ENCODE data around the gene LRRC42. TPM values are rescaled to one million over a fixed set of nuclear protein-coding genes. Genes with fewer than 3 reads are reported as not detected.

The LRRC42 gene
- total and polyA plus RNA-seq, 9 of the 15 experiments (the other 6 are each of a cell fraction or from before 2014, with no cell fraction given): 17.3 to 51.9 (median 35.5) TPM

DNA sequence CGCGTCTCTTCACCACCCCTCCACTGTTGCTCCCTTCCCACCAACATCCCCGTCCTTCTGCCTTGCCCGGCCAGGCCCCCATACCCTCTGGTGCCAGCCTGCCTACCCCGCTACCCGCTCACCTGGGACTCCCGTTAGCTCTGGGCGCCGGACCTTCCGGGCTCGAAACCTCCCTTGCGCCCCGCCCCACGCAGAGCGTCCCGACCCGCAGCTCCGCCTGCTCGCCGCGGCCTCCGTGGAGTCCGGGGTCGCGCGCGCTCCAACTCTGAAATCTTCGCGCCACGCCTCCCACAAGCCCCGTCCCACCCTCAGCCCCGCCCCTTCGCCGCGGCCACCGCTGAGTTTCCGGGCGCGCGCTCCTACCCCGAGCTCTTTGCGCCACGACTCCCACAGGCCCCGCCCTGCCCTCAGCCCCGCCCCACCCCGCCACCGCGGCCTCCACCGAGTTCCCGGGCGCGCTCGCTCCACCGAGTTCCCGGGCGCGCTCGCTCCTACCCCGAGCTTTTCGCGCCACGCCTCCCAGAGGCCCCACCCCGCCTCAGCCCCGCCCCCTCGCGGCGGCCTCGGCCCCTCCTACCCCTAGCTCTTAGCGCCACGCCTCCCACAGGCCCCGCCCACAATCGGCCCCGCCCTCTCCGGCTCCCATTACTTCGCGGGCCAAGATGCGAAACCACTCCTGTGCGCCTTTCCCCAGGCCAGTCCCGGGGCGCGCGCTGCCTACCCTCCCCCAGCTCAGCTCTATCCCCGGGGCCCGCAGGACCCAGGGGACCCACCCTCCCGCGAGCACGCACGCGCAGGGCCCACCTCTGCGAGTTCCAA is 508 bp upstream of the LRRC42 start, which contains the start of gene IFT25 (continued):
- no peak for TF ChIP-seq FOXK2 (conservative IDR thresholded peaks at IDR 0.05 in 1 of 2, IDR thresholded peaks at IDR 0.05 in 1 of 2; ENCODE audit: low read depth in 2 of 2)
- TF ChIP-seq ZNF695 (CRISPR knock-in tag; IDR thresholded peaks at IDR 0.05): no peak
- TF ChIP-seq ZBED1 (IDR thresholded peaks at IDR 0.05): no peak
- no peak for TF ChIP-seq POLR2AphosphoS2 (IDR thresholded peaks at IDR 0.05; ENCODE audit: low read length)
- no peak for TF ChIP-seq CHD4 (IDR thresholded peaks at IDR 0.05; ENCODE audit: insufficient read depth, insufficient replicate concordance, low read depth, low read length, poor library complexity, severe bottlenecking)
- TF ChIP-seq, protein P1, sequence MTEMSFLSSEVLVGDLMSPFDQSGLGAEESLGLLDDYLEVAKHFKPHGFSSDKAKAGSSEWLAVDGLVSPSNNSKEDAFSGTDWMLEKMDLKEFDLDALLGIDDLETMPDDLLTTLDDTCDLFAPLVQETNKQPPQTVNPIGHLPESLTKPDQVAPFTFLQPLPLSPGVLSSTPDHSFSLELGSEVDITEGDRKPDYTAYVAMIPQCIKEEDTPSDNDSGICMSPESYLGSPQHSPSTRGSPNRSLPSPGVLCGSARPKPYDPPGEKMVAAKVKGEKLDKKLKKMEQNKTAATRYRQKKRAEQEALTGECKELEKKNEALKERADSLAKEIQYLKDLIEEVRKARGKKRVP (CRISPR knock-in tag; IDR thresholded peaks at IDR 0.05): no peak
- TF ChIP-seq ATF1 (CRISPR knock-in tag; IDR thresholded peaks at IDR 0.05): no peak
- peak; percentile 82 for TF ChIP-seq ATF1 (tag; IDR thresholded peaks at IDR 0.05)
- TF ChIP-seq DIDO1 (tag; IDR thresholded peaks at IDR 0.05; ENCODE audit: low read depth): no peak
- TF ChIP-seq SP1 (CRISPR knock-in tag; IDR thresholded peaks at IDR 0.05): 0 out of 2 replicates have a peak, but pooled peaks have one; percentile 44
- no peak for TF ChIP-seq KLF10 (CRISPR knock-in tag; IDR thresholded peaks at IDR 0.05)
- peak; percentile 74 for TF ChIP-seq CTBP1 (IDR thresholded peaks at IDR 0.05; ENCODE audit: borderline replicate concordance)
- no peak for TF ChIP-seq KHSRP (IDR thresholded peaks at IDR 0.05)
- no peak for TF ChIP-seq CBX2 (IDR thresholded peaks at IDR 0.05; ENCODE audit: insufficient read depth, low read length, poor library complexity, severe bottlenecking)
- TF ChIP-seq RBM39 (optimal IDR thresholded peaks at IDR 0.05; ENCODE audit: low read depth, low read length): no peak
- peak; percentile 92 for TF ChIP-seq CHD1 (IDR thresholded peaks at IDR 0.05; ENCODE audit: low read length)
- no peak for TF ChIP-seq ZNF354B (CRISPR knock-in tag; IDR thresholded peaks at IDR 0.05)
- no peak for TF ChIP-seq ZNF282 (CRISPR knock-in tag; IDR thresholded peaks at IDR 0.05)
- TF ChIP-seq, protein P2, sequence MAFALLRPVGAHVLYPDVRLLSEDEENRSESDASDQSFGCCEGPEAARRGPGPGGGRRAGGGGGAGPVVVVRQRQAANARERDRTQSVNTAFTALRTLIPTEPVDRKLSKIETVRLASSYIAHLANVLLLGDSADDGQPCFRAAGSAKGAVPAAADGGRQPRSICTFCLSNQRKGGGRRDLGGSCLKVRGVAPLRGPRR (CRISPR knock-in tag; IDR thresholded peaks at IDR 0.05): no peak
- TF ChIP-seq HSF4 (CRISPR knock-in tag; IDR thresholded peaks at IDR 0.05; ENCODE audit: borderline replicate concordance): no peak
- TF ChIP-seq ZNF324 (CRISPR knock-in tag; IDR thresholded peaks at IDR 0.05): no peak
- TF ChIP-seq ARID1B (IDR thresholded peaks at IDR 0.05): no peak; the same call in 1 of the 2 replicates
- TF ChIP-seq, protein P3, sequence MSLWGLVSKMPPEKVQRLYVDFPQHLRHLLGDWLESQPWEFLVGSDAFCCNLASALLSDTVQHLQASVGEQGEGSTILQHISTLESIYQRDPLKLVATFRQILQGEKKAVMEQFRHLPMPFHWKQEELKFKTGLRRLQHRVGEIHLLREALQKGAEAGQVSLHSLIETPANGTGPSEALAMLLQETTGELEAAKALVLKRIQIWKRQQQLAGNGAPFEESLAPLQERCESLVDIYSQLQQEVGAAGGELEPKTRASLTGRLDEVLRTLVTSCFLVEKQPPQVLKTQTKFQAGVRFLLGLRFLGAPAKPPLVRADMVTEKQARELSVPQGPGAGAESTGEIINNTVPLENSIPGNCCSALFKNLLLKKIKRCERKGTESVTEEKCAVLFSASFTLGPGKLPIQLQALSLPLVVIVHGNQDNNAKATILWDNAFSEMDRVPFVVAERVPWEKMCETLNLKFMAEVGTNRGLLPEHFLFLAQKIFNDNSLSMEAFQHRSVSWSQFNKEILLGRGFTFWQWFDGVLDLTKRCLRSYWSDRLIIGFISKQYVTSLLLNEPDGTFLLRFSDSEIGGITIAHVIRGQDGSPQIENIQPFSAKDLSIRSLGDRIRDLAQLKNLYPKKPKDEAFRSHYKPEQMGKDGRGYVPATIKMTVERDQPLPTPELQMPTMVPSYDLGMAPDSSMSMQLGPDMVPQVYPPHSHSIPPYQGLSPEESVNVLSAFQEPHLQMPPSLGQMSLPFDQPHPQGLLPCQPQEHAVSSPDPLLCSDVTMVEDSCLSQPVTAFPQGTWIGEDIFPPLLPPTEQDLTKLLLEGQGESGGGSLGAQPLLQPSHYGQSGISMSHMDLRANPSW (CRISPR knock-in tag; IDR thresholded peaks at IDR 0.05): 0 out of 2 replicates have a peak, but pooled peaks have one; percentile 25
- no peak for TF ChIP-seq SMARCB1 (IDR thresholded peaks at IDR 0.05; ENCODE audit: insufficient read length, low read depth)
- TF ChIP-seq, protein P4, sequence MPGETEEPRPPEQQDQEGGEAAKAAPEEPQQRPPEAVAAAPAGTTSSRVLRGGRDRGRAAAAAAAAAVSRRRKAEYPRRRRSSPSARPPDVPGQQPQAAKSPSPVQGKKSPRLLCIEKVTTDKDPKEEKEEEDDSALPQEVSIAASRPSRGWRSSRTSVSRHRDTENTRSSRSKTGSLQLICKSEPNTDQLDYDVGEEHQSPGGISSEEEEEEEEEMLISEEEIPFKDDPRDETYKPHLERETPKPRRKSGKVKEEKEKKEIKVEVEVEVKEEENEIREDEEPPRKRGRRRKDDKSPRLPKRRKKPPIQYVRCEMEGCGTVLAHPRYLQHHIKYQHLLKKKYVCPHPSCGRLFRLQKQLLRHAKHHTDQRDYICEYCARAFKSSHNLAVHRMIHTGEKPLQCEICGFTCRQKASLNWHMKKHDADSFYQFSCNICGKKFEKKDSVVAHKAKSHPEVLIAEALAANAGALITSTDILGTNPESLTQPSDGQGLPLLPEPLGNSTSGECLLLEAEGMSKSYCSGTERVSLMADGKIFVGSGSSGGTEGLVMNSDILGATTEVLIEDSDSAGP (CRISPR knock-in tag; IDR thresholded peaks at IDR 0.05): no peak

Measured in K562 (cell line).